ENCODE results near the gene THOC7.

- TF ChIP-seq POLR2A (IDR thresholded peaks at IDR 0.05) (no peak), CTCF (IDR thresholded peaks at IDR 0.05) (no peak)
Observed at GRCh38 chr3:63900010-63900409, 36.4 kb upstream of the THOC7 start.
